Measurements from ENCODE around the gene NID1.

DNA sequence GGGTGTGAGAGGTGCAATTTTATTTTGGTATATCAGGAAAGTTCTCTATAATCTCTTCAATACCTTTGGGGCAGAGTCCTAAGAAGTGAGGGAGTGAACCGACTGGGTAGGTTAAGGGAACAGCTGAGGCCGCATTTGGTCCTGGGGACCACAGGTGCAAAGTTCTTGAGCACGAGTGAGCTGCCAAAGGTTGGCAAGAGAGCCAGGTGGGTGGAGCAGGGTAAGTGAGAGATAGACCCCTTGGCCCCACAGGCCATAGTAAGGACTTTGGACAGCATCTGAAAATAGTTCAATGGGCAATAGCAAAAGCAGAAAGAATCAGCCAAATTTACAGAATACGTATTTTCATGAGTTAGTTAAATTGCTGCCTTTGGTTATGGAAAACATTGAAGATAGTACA, 11.0 kb upstream of the NID1 start:
- TF ChIP-seq, protein P1, sequence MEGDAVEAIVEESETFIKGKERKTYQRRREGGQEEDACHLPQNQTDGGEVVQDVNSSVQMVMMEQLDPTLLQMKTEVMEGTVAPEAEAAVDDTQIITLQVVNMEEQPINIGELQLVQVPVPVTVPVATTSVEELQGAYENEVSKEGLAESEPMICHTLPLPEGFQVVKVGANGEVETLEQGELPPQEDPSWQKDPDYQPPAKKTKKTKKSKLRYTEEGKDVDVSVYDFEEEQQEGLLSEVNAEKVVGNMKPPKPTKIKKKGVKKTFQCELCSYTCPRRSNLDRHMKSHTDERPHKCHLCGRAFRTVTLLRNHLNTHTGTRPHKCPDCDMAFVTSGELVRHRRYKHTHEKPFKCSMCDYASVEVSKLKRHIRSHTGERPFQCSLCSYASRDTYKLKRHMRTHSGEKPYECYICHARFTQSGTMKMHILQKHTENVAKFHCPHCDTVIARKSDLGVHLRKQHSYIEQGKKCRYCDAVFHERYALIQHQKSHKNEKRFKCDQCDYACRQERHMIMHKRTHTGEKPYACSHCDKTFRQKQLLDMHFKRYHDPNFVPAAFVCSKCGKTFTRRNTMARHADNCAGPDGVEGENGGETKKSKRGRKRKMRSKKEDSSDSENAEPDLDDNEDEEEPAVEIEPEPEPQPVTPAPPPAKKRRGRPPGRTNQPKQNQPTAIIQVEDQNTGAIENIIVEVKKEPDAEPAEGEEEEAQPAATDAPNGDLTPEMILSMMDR (IDR thresholded peaks at IDR 0.05; ENCODE audit: low read depth, low read length): no peak
- TF ChIP-seq POLR2A (IDR thresholded peaks at IDR 0.05; ENCODE audit: extremely low read depth, insufficient read length) (no peak), MYC (IDR thresholded peaks at IDR 0.05; ENCODE audit: low read depth, low read length) (no peak)
- TF ChIP-seq, protein P2, sequence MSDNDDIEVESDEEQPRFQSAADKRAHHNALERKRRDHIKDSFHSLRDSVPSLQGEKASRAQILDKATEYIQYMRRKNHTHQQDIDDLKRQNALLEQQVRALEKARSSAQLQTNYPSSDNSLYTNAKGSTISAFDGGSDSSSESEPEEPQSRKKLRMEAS (IDR thresholded peaks at IDR 0.05; ENCODE audit: low read depth, low read length): no peak
